Lung (tissue), 12 donors: Measurements from ENCODE around the gene FANCC. TPM values are rescaled to one million over a fixed set of nuclear protein-coding genes. Genes with fewer than 3 reads are reported as not detected.

Experiments
- ATAC-seq: fragments of 200-7000 bp; cut with Tn5 transposase; one replicate; pipeline ENCODE4 v1.9.1; 2020; ENCODE audit warnings: moderate number of reproducible peaks; ENCODE audit not compliant: insufficient read depth, low FRiP score
- DNase-seq, 3 donors: peaks; one replicate each; pipeline ENCODE4 v3.0.0-alpha.2; 2013 to 2017
- H3K27ac ChIP-seq, 2 donors: one replicate each; pipeline ENCODE4 v1.5.1; 2013; ENCODE audit warnings: mild to moderate bottlenecking in 2 of 2, moderate library complexity in 2 of 2, control low read depth in 1 of 2, inconsistent platforms in 1 of 2, low read depth in 1 of 2, low read length in 1 of 2
- H3K27me3 ChIP-seq, 3 donors: one replicate each; pipeline ENCODE4 v1.5.1; 2013; ENCODE audit warnings: low read length in 2 of 3; ENCODE audit not compliant: control insufficient read depth in 3 of 3, insufficient read depth in 3 of 3
- H3K36me3 ChIP-seq, 4 donors: one replicate each; pipeline ENCODE4 v1.5.1; 2013; ENCODE audit warnings: low read length in 4 of 4, mild to moderate bottlenecking in 1 of 4, moderate library complexity in 1 of 4; ENCODE audit not compliant: control insufficient read depth in 4 of 4, insufficient read depth in 4 of 4
- H3K4me1 ChIP-seq, 5 donors: one replicate each; pipeline ENCODE4 v1.5.1; 2013; ENCODE audit warnings: low read length in 5 of 5, mild to moderate bottlenecking in 2 of 5, moderate library complexity in 1 of 5; ENCODE audit not compliant: control insufficient read depth in 5 of 5, insufficient read depth in 5 of 5
- H3K4me3 ChIP-seq: one replicate; pipeline ENCODE4 v1.5.1; 2013; ENCODE audit warnings: mild to moderate bottlenecking, control low read depth, moderate library complexity
- H3K9ac ChIP-seq, 2 donors: one replicate each; pipeline ENCODE4 v1.5.1; 2013; ENCODE audit warnings: low read length in 2 of 2, control low read depth in 1 of 2; ENCODE audit not compliant: insufficient read depth in 1 of 2
- H3K9me3 ChIP-seq, 4 donors: one replicate each; pipeline ENCODE4 v1.5.1; 2013; ENCODE audit warnings: low read length in 3 of 4, mild to moderate bottlenecking in 1 of 4, moderate library complexity in 1 of 4; ENCODE audit not compliant: control insufficient read depth in 4 of 4, insufficient read depth in 3 of 4
- CTCF ChIP-seq: IDR thresholded peaks from 2 replicates; pipeline ENCODE4 v1.5.1; 2012; ENCODE audit warnings: mild to moderate bottlenecking; ENCODE audit errors: control extremely low read depth, extremely low read depth
- WGBS, 2 donors: extraction: QIAGEN DNeasy Blood & Tissue Kit; methylation state at CpG; one replicate each; pipeline ENCODE4 v1.1.7; 2013; 5-methylcytosine and 5-hydroxymethylcytosine counted together
- polyA plus RNA-seq, 2 donors: library from polyadenylated mRNA; stranded (reverse); fragments of 200-250 nt; gene quantifications; one replicate each; pipeline ENCODE4 v1.2.1, GENCODE V29; 2013
- total RNA-seq, 2 donors: library from RNA; depleted of rRNA in 1 of 2; stranded (reverse); fragments of >200 nt in 1 of 2; gene quantifications; one replicate each; pipeline ENCODE4 v1.2.1, GENCODE V29; 2014 to 2021
- donor health status: control.
- donor health status: control.
- donor health status: Bipolar disorder and iron deficiency.
- donor health status: healthy.
- donor health status: DM: yes; HTN: yes; CAD: no.

FANCC gene
- total and polyA plus RNA-seq, 4 donors, result 4.4 to 20.0 (median 8.7) TPM

GRCh38 chr9:95285307-95285706 lies 32.2 kb downstream of the FANCC start:
- H3K4me3 ChIP-seq, result no peak overlapping the region
- H3K9ac ChIP-seq, result no peak overlapping the region
- TF ChIP-seq CTCF, result no peak
- DNase-seq (no peak), ATAC-seq (no peak)
- WGBS, 2 donors, result 62 to 65% methylated on average over 1 of the region's 1 CpG
- H3K4me1 ChIP-seq, result peaks cover 0 to 9% (median 4%) of the 10 kb centered on the region in 5 donors
- no peaks in the 10 kb centered on the region for H3K36me3 ChIP-seq
- no peaks in the 10 kb centered on the region for H3K27me3 ChIP-seq
- H3K27ac ChIP-seq, result no peak overlapping the region
- H3K9me3 ChIP-seq, result peaks cover 0 to 3% (median 0%) of the 10 kb centered on the region in 4 donors

- ATAC-seq (no peak), DNase-seq (peak in 2 of 3 donors; percentile 63 to 78)
- H3K36me3 ChIP-seq, result no peaks in the 10 kb centered on the region
- H3K9me3 ChIP-seq, result peaks cover 0 to 3% (median 0%) of the 10 kb centered on the region in 4 donors
- no peak overlapping the region for H3K27ac ChIP-seq
- peaks cover 0 to 9% (median 4%) of the 10 kb centered on the region in 5 donors for H3K4me1 ChIP-seq
- H3K9ac ChIP-seq, result peak overlapping the region in 1 of 2 donors; percentile 47
- 73 to 83% methylated on average over 9 of the region's 9 CpGs for WGBS, 2 donors
- no peaks in the 10 kb centered on the region for H3K27me3 ChIP-seq
- TF ChIP-seq CTCF, result no peak
- H3K4me3 ChIP-seq, result no peak overlapping the region
Measured at GRCh38 chr9:95284162-95285080, 33.1 kb downstream of the FANCC start.

- no peaks in the 10 kb centered on the region for H3K27me3 ChIP-seq
- WGBS, 2 donors, result 81 to 94% methylated on average over 2 of the region's 2 CpGs
- no peaks in the 10 kb centered on the region for H3K36me3 ChIP-seq
Measured at GRCh38 chr9:95283673-95284072, 33.8 kb downstream of the FANCC start.

More at GRCh38 chr9:95283673-95284072, 33.8 kb downstream of the FANCC start:
- Histone ChIP-seq H3K9me3 (peaks cover 0 to 3% (median 0%) of the 10 kb centered on the region in 4 donors), H3K4me3 (no peak overlapping the region), H3K9ac (peak overlapping the region in 1 of 2 donors; percentile 47), H3K27ac (no peak overlapping the region), H3K4me1 (peaks cover 0 to 9% (median 2%) of the 10 kb centered on the region in 5 donors)
- no peak for DNase-seq
- ATAC-seq, result no peak
- no peak for TF ChIP-seq CTCF
